ENCODE measurements around the gene ZRANB1. TPM values are rescaled to one million over a fixed set of nuclear protein-coding genes. Genes with fewer than 3 reads are reported as not detected.

Gene ZRANB1
- polyA plus RNA-seq (2011; rRNA removed) (9.3 and 15.9 TPM in 2 replicates), polyA minus RNA-seq (2011; rRNA and poly(A)+ RNA removed) (13.6 and 14.3 TPM in 2 replicates)

DNA sequence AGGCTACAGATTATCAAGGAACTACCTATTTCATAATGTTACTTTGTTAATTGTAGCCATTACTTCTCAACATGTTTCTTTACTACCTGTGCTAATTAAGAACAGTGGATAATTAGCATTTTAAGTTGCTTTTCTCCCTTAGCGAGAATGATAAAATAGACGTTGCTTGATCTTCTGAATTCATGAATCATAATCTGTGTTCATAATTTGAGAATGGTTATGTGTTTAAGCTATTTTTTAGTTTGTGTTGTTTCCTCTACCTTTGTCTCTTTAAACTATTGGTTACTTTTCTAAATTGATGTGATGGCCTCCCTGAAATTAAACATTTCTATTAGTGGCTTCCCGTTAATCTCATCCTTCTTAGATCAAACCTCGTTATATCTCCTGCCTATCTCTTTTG, at the start of gene ZRANB1:
ZRANB1 (plus strand) TSS at position 301 of the 400 bp plus-strand sequence. CDS start 371 bp downstream, outside the sequence.
- ChIA-PET POLR2A (no interaction called here), CTCF (no interaction called here)
- DNase-seq (ENCODE audit: low read depth) = no peak
- TF ChIP-seq CTCF (IDR thresholded peaks at IDR 0.05; ENCODE audit: insufficient read depth, low read depth, low read length) = no peak
- Histone ChIP-seq H3K36me3 (ENCODE audit: control insufficient read depth, insufficient read depth, low read length) (no peaks in the 10 kb centered on the region; the same call in 1 of the 2 replicates), H3K4me3 (ENCODE audit: low read depth, low read length) (no peak within 1 kb of the TSS), H3K27me3 (ENCODE audit: control insufficient read depth, insufficient read depth, low read length) (no peaks in the 10 kb centered on the region)

- H3K4me3 ChIP-seq (ENCODE audit: low read depth, low read length) = no peak overlapping the region
- POLR2A ChIA-PET = no interaction called here
Observed at GRCh38 chr10:124892905-124893304, 49.0 kb upstream of the ZRANB1 start.

GRCh38 chr10:124894569-124895215, 47.2 kb upstream of the ZRANB1 start:
- ChIA-PET CTCF (no interaction called here), POLR2A (no interaction called here)
- no peak for TF ChIP-seq CTCF (IDR thresholded peaks at IDR 0.05; ENCODE audit: insufficient read depth, low read depth, low read length)
- Histone ChIP-seq H3K27me3 (ENCODE audit: control insufficient read depth, insufficient read depth, low read length) (no peaks in the 10 kb centered on the region), H3K36me3 (ENCODE audit: control insufficient read depth, insufficient read depth, low read length) (no peaks in the 10 kb centered on the region), H3K4me3 (ENCODE audit: low read depth, low read length) (no peak overlapping the region)
- no peak for DNase-seq (ENCODE audit: low read depth)

More at GRCh38 chr10:124892905-124893304, 49.0 kb upstream of the ZRANB1 start:
- TF ChIP-seq CTCF (IDR thresholded peaks at IDR 0.05; ENCODE audit: insufficient read depth, low read depth, low read length) = no peak
- no peak for DNase-seq (ENCODE audit: low read depth)
- Histone ChIP-seq H3K36me3 (ENCODE audit: control insufficient read depth, insufficient read depth, low read length) (no peaks in the 10 kb centered on the region), H3K27me3 (ENCODE audit: control insufficient read depth, insufficient read depth, low read length) (no peaks in the 10 kb centered on the region)
- CTCF ChIA-PET = interaction anchor here (1.1 to 1.6 kb wide), 2 partner anchors 9 to 11 kb away, joined by 3 read pairs; no protein-coding TSS in a partner anchor

GRCh38 chr10:124896751-124897150, 45.2 kb upstream of the ZRANB1 start:
- POLR2A ChIA-PET = no interaction called here
- CTCF ChIA-PET = no interaction called here

DNA sequence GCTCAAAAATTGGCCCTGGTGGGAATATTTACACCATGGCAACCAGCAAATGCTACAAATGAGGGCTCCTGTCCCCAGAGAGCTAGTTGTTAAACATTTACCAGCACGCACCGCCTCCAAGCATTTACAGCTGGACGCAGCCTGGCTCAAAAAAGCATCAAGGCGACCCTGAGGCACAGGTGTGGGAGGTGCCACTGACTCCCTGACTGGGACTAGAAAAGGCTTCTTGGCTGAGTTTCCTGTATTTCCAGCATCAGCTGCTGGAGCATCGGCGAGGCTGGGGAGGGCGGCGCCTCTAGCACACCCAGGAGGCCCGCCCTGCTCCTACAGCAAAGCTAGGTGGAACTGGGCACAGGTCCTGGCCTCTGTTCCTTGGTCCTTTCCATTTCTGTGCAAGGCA, 43.5 kb upstream of the ZRANB1 start:
- Histone ChIP-seq H3K36me3 (ENCODE audit: control insufficient read depth, insufficient read depth, low read length) (no peaks in the 10 kb centered on the region), H3K4me3 (ENCODE audit: low read depth, low read length) (no peak overlapping the region), H3K27me3 (ENCODE audit: control insufficient read depth, insufficient read depth, low read length) (no peaks in the 10 kb centered on the region)
- CTCF ChIA-PET = no interaction called here
- DNase-seq (ENCODE audit: low read depth) = no peak
- TF ChIP-seq CTCF (IDR thresholded peaks at IDR 0.05; ENCODE audit: insufficient read depth, low read depth, low read length) = no peak
- POLR2A ChIA-PET = no interaction called here

More at GRCh38 chr10:124896751-124897150, 45.2 kb upstream of the ZRANB1 start:
- Histone ChIP-seq H3K4me3 (ENCODE audit: low read depth, low read length) (no peak overlapping the region), H3K27me3 (ENCODE audit: control insufficient read depth, insufficient read depth, low read length) (no peaks in the 10 kb centered on the region), H3K36me3 (ENCODE audit: control insufficient read depth, insufficient read depth, low read length) (no peaks in the 10 kb centered on the region)
- DNase-seq (ENCODE audit: low read depth) = no peak
- no peak for TF ChIP-seq CTCF (IDR thresholded peaks at IDR 0.05; ENCODE audit: insufficient read depth, low read depth, low read length)

Data from BJ (cell line).